GM12878 (cell line): ENCODE measurements around the gene CDR2L.

Experiments used
- CHD2 ChIP-seq: IDR thresholded peaks from 2 replicates; pipeline ENCODE4 v1.6.1; 2011; ENCODE audit warnings: low read depth, low read length, improper control_type of control experiment, borderline replicate concordance
- GABPA ChIP-seq: IDR thresholded peaks from 2 replicates; pipeline ENCODE4 v1.6.1; 2014; ENCODE audit warnings: antibody characterized with exemption, low read depth, mild to moderate bottlenecking, inconsistent platforms
- HDAC2 ChIP-seq: fragments of 200-600 bp; sonication (generic); IDR thresholded peaks from 2 replicates; pipeline ENCODE4 v1.6.1; 2017
- POLR2AphosphoS5 ChIP-seq: IDR thresholded peaks from 2 replicates; pipeline ENCODE4 v1.6.1; 2011; ENCODE audit warnings: mild to moderate bottlenecking, low read length, inconsistent platforms
- RFX5 ChIP-seq: IDR thresholded peaks from 2 replicates; pipeline ENCODE4 v1.6.1; 2011; ENCODE audit warnings: low read depth, low read length, improper control_type of control experiment
- SUZ12 ChIP-seq: fragments of 200-600 bp; sonication (generic); IDR thresholded peaks from one replicate; pipeline ENCODE4 v1.6.1; 2018; ENCODE audit warnings: antibody characterized with exemption, mild to moderate bottlenecking; ENCODE audit not compliant: unreplicated experiment
- TF ChIP-seq, protein P1 (sequence below), 3 experiments: IDR thresholded peaks in 2 of 3; conservative IDR thresholded peaks in 1 of 3; 2 replicates each; pipeline ENCODE4 v1.5.1; 2011; ENCODE audit warnings: low read depth in 3 of 3, low read length in 3 of 3, mild to moderate bottlenecking in 3 of 3, control low read depth in 2 of 3, moderate library complexity in 2 of 3, inconsistent platforms in 1 of 3, mixed read lengths in 1 of 3; ENCODE audit not compliant: control insufficient read depth in 2 of 3, insufficient read depth in 1 of 3; ENCODE audit errors: extremely low read depth in 1 of 3
- TF ChIP-seq, protein P2 (sequence below): IDR thresholded peaks from 2 replicates; pipeline ENCODE4 v1.6.1; 2012; ENCODE audit warnings: low read length, inconsistent platforms
- TF ChIP-seq, protein P3 (sequence below): fragments of 450-650 bp; IDR thresholded peaks from 2 replicates; pipeline ENCODE4 v1.6.1; 2017; ENCODE audit warnings: mild to moderate bottlenecking, moderate library complexity
- TF ChIP-seq, protein P4 (sequence below): fragments of 450-650 bp; IDR thresholded peaks from 2 replicates; pipeline ENCODE4 v1.6.1; 2016; ENCODE audit warnings: mild to moderate bottlenecking, moderate library complexity, borderline replicate concordance

DNA sequence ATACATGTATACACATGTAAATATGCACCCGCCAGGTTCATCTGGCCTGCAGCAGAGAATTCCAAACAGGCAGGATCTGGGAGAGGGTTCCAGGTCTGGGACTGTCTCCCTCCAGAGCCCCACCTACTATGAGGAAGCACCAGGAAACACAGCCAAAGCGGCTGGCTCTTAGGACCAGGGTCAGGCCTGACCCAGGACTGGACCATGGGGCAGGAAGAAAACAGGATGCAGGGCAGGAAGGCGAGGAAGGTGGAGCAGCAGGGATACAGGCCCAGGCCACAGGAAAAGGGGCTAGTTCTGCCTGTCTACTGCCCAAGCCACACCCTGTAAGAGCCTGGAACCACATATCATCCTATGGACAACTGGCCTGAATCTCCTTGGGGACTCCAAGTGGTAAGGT is 17.0 kb upstream of the CDR2L start:
- TF ChIP-seq POLR2AphosphoS5 = no peak
- no peak for TF ChIP-seq SUZ12
- TF ChIP-seq HDAC2 = no peak
- no peak for TF ChIP-seq RFX5
- TF ChIP-seq, protein P1, sequence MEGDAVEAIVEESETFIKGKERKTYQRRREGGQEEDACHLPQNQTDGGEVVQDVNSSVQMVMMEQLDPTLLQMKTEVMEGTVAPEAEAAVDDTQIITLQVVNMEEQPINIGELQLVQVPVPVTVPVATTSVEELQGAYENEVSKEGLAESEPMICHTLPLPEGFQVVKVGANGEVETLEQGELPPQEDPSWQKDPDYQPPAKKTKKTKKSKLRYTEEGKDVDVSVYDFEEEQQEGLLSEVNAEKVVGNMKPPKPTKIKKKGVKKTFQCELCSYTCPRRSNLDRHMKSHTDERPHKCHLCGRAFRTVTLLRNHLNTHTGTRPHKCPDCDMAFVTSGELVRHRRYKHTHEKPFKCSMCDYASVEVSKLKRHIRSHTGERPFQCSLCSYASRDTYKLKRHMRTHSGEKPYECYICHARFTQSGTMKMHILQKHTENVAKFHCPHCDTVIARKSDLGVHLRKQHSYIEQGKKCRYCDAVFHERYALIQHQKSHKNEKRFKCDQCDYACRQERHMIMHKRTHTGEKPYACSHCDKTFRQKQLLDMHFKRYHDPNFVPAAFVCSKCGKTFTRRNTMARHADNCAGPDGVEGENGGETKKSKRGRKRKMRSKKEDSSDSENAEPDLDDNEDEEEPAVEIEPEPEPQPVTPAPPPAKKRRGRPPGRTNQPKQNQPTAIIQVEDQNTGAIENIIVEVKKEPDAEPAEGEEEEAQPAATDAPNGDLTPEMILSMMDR (IDR thresholded peaks at IDR 0.05 in 2 of 3, conservative IDR thresholded peaks at IDR 0.05 in 1 of 3; ENCODE audit: control insufficient read depth in 2 of 3, extremely low read depth in 1 of 3, insufficient read depth in 1 of 3, low read depth in 3 of 3, low read length in 3 of 3) = no peak
- no peak for TF ChIP-seq GABPA
- TF ChIP-seq, protein P2, sequence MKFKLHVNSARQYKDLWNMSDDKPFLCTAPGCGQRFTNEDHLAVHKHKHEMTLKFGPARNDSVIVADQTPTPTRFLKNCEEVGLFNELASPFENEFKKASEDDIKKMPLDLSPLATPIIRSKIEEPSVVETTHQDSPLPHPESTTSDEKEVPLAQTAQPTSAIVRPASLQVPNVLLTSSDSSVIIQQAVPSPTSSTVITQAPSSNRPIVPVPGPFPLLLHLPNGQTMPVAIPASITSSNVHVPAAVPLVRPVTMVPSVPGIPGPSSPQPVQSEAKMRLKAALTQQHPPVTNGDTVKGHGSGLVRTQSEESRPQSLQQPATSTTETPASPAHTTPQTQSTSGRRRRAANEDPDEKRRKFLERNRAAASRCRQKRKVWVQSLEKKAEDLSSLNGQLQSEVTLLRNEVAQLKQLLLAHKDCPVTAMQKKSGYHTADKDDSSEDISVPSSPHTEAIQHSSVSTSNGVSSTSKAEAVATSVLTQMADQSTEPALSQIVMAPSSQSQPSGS = no peak
- no peak for TF ChIP-seq CHD2
- TF ChIP-seq, protein P3, sequence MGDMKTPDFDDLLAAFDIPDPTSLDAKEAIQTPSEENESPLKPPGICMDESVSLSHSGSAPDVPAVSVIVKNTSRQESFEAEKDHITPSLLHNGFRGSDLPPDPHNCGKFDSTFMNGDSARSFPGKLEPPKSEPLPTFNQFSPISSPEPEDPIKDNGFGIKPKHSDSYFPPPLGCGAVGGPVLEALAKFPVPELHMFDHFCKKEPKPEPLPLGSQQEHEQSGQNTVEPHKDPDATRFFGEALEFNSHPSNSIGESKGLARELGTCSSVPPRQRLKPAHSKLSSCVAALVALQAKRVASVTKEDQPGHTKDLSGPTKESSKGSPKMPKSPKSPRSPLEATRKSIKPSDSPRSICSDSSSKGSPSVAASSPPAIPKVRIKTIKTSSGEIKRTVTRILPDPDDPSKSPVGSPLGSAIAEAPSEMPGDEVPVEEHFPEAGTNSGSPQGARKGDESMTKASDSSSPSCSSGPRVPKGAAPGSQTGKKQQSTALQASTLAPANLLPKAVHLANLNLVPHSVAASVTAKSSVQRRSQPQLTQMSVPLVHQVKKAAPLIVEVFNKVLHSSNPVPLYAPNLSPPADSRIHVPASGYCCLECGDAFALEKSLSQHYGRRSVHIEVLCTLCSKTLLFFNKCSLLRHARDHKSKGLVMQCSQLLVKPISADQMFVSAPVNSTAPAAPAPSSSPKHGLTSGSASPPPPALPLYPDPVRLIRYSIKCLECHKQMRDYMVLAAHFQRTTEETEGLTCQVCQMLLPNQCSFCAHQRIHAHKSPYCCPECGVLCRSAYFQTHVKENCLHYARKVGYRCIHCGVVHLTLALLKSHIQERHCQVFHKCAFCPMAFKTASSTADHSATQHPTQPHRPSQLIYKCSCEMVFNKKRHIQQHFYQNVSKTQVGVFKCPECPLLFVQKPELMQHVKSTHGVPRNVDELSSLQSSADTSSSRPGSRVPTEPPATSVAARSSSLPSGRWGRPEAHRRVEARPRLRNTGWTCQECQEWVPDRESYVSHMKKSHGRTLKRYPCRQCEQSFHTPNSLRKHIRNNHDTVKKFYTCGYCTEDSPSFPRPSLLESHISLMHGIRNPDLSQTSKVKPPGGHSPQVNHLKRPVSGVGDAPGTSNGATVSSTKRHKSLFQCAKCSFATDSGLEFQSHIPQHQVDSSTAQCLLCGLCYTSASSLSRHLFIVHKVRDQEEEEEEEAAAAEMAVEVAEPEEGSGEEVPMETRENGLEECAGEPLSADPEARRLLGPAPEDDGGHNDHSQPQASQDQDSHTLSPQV = no peak
- TF ChIP-seq, protein P4, sequence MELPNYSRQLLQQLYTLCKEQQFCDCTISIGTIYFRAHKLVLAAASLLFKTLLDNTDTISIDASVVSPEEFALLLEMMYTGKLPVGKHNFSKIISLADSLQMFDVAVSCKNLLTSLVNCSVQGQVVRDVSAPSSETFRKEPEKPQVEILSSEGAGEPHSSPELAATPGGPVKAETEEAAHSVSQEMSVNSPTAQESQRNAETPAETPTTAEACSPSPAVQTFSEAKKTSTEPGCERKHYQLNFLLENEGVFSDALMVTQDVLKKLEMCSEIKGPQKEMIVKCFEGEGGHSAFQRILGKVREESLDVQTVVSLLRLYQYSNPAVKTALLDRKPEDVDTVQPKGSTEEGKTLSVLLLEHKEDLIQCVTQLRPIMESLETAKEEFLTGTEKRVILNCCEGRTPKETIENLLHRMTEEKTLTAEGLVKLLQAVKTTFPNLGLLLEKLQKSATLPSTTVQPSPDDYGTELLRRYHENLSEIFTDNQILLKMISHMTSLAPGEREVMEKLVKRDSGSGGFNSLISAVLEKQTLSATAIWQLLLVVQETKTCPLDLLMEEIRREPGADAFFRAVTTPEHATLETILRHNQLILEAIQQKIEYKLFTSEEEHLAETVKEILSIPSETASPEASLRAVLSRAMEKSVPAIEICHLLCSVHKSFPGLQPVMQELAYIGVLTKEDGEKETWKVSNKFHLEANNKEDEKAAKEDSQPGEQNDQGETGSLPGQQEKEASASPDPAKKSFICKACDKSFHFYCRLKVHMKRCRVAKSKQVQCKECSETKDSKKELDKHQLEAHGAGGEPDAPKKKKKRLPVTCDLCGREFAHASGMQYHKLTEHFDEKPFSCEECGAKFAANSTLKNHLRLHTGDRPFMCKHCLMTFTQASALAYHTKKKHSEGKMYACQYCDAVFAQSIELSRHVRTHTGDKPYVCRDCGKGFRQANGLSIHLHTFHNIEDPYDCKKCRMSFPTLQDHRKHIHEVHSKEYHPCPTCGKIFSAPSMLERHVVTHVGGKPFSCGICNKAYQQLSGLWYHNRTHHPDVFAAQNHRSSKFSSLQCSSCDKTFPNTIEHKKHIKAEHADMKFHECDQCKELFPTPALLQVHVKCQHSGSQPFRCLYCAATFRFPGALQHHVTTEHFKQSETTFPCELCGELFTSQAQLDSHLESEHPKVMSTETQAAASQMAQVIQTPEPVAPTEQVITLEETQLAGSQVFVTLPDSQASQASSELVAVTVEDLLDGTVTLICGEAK = no peak
